ENCODE data around the gene NOP56.

- no peak for TF ChIP-seq EZH2 (IDR thresholded peaks at IDR 0.05)
- no peak for TF ChIP-seq POLR2AphosphoS5 (IDR thresholded peaks at IDR 0.05; ENCODE audit: borderline replicate concordance, low read depth, low read length)
Observed at GRCh38 chr20:2673453-2673852, 21.0 kb downstream of the NOP56 start.

All from SK-N-MC (cell line).